ENCODE data around the gene ABCC2.
"Not testable (repeated sequence)": the region's sequence is repeated elsewhere in the genome, so short reads cannot be mapped to it uniquely, and the experiment has no call there.

DNA sequence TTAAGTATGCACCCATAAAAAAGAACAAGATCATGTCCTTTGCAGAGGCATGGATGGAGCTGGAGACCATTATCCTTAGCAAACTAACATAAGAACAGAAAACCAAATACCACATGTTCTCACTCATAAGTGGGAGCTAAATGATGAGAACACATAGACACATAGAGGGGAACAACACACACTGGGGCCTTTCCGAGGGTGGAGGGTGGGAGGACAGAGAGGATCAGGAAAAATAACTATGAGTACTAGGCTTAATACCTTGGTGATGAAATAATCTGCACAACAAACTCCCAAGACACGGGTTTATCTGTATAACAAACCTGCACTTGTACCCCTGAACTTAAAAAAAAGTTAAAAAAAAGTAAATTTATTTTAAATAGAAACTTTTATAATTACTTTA is 36.3 kb upstream of the ABCC2 start:
- TF ChIP-seq, protein P1, sequence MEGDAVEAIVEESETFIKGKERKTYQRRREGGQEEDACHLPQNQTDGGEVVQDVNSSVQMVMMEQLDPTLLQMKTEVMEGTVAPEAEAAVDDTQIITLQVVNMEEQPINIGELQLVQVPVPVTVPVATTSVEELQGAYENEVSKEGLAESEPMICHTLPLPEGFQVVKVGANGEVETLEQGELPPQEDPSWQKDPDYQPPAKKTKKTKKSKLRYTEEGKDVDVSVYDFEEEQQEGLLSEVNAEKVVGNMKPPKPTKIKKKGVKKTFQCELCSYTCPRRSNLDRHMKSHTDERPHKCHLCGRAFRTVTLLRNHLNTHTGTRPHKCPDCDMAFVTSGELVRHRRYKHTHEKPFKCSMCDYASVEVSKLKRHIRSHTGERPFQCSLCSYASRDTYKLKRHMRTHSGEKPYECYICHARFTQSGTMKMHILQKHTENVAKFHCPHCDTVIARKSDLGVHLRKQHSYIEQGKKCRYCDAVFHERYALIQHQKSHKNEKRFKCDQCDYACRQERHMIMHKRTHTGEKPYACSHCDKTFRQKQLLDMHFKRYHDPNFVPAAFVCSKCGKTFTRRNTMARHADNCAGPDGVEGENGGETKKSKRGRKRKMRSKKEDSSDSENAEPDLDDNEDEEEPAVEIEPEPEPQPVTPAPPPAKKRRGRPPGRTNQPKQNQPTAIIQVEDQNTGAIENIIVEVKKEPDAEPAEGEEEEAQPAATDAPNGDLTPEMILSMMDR (conservative IDR thresholded peaks at IDR 0.05; ENCODE audit: low read length), result not testable (repeated sequence)
- not testable (repeated sequence) for TF ChIP-seq EZH2phosphoT487 (IDR thresholded peaks at IDR 0.05; ENCODE audit: borderline replicate concordance, low read depth, low read length)

Data from OCI-LY7 (cell line).